Esophagus muscularis mucosa (tissue), 4 donors: ENCODE measurements around the gene UCP3. TPM values are rescaled to one million over a fixed set of nuclear protein-coding genes. Genes with fewer than 3 reads are reported as not detected.

Experiments
- DNase-seq: peaks from one replicate; pipeline ENCODE4 v3.0.0-alpha.2; 2017; ENCODE audit errors: extremely low spot score
- H3K27ac ChIP-seq, 4 donors: fragments of 200-600 bp; sonication (generic); replicated peaks in 1 of 4; 1 replicate in 3 of 4; 2 replicates in 1 of 4; pipeline ENCODE4 v1.5.1; 2016 to 2019; ENCODE audit warnings: mild to moderate bottlenecking in 1 of 4
- H3K27me3 ChIP-seq, 4 donors: fragments of 200-600 bp; sonication (generic); one replicate each; pipeline versions ENCODE4 v1.5.1 to v1.6.0; 2016 to 2019
- H3K36me3 ChIP-seq, 4 donors: fragments of 200-600 bp; sonication (generic); one replicate each; pipeline ENCODE4 v1.5.1; 2016 to 2019
- H3K4me1 ChIP-seq, 4 donors: fragments of 200-600 bp; sonication (generic); one replicate each; pipeline ENCODE4 v1.5.1; 2016 to 2019
- H3K4me3 ChIP-seq, 4 donors: fragments of 200-600 bp; sonication (generic); 1 replicate in 2 of 4; 2 replicates in 2 of 4; pipeline ENCODE4 v1.5.1; 2016 to 2019; ENCODE audit warnings: mild to moderate bottlenecking in 4 of 4, moderate library complexity in 1 of 4
- H3K9me3 ChIP-seq, 4 donors: fragments of 200-600 bp; sonication (generic); 1 replicate in 3 of 4; 2 replicates in 1 of 4; pipeline ENCODE4 v1.5.1; 2016 to 2019
- CTCF ChIP-seq, 3 experiments: fragments of 200-600 bp in 2 of 3; fragments of 450-650 bp in 1 of 3; sonication (generic) in 2 of 3; IDR thresholded peaks; one replicate each; pipeline ENCODE4 v1.5.1; 2017 to 2019; ENCODE audit warnings: antibody characterized with exemption in 3 of 3, mild to moderate bottlenecking in 2 of 3, moderate library complexity in 1 of 3
- EP300 ChIP-seq: sonication (generic); formaldehyde crosslinking; IDR thresholded peaks from one replicate; pipeline ENCODE4 v1.6.1; 2017; ENCODE audit warnings: antibody characterized with exemption
- POLR2A ChIP-seq: fragments of 450-650 bp; IDR thresholded peaks from one replicate; pipeline ENCODE4 v1.6.1; 2017; ENCODE audit warnings: antibody characterized with exemption, moderate library complexity, mild to moderate bottlenecking, low read depth
- POLR2AphosphoS5 ChIP-seq, 2 donors: sonication (generic); formaldehyde crosslinking; IDR thresholded peaks; one replicate each; pipeline ENCODE4 v1.6.1; 2017; ENCODE audit warnings: antibody characterized with exemption in 2 of 2
- WGBS: methylation state at CpG from one replicate; pipeline ENCODE4 v1.1.5; 2018; 5-methylcytosine and 5-hydroxymethylcytosine counted together
- intact Hi-C: fragments of 100-400 bp; cut with DNase I; formaldehyde crosslinking; loops from one replicate; pipeline ENCODE4 v1.15.1; 2023
- total RNA-seq, 4 donors: library from RNA; depleted of rRNA; stranded (reverse); fragments of >200 nt; gene quantifications; one replicate each; pipeline versions ENCODE4 v1.1.0 to v1.2.1, GENCODE V29; 2016

Gene UCP3
- total RNA-seq, 4 donors from 2014 or later = 0.78 to 5.6 (median 1.3) TPM

- intact Hi-C loops = no loop called here
- peaks cover 13 to 43% (median 22%) of the 10 kb centered on the region in 4 donors for H3K36me3 ChIP-seq
- H3K9me3 ChIP-seq = no peaks in the 10 kb centered on the region
- no peaks in the 10 kb centered on the region for H3K27me3 ChIP-seq
- no peak overlapping the region for H3K4me3 ChIP-seq
- peaks cover 5 to 16% (median 8%) of the 10 kb centered on the region in 4 donors for H3K4me1 ChIP-seq
- no peak overlapping the region for H3K27ac ChIP-seq
- WGBS = 79% methylated on average over 7 of the region's 7 CpGs
- DNase-seq = no peak
- no peak for TF ChIP-seq POLR2A
- no peak for TF ChIP-seq EP300
- no peak for TF ChIP-seq POLR2AphosphoS5 (IDR thresholded peaks at IDR 0.05)
- TF ChIP-seq CTCF (IDR thresholded peaks at IDR 0.05) = no peak
Observed at GRCh38 chr11:74006743-74007304, 2.1 kb downstream of the UCP3 start.

GRCh38 chr11:74005721-74006517 lies 3.0 kb downstream of the UCP3 start:
- intact Hi-C loops = no loop called here
- Histone ChIP-seq H3K27me3 (no peaks in the 10 kb centered on the region), H3K4me1 (peaks cover 0 to 11% (median 1%) of the 10 kb centered on the region in 4 donors), H3K27ac (no peak overlapping the region), H3K4me3 (no peak overlapping the region), H3K36me3 (peaks cover 13 to 48% (median 25%) of the 10 kb centered on the region in 4 donors), H3K9me3 (no peaks in the 10 kb centered on the region)
- 95% methylated on average over 18 of the region's 29 CpGs for WGBS
- TF ChIP-seq POLR2AphosphoS5 (IDR thresholded peaks at IDR 0.05) = no peak
- no peak for DNase-seq

GRCh38 chr11:74004759-74005615 lies 3.9 kb downstream of the UCP3 start:
- Histone ChIP-seq H3K4me3 (no peak overlapping the region), H3K9me3 (no peaks in the 10 kb centered on the region), H3K27ac (no peak overlapping the region), H3K27me3 (no peaks in the 10 kb centered on the region), H3K36me3 (peaks cover 13 to 46% (median 25%) of the 10 kb centered on the region in 4 donors), H3K4me1 (peaks cover 0 to 11% (median 0%) of the 10 kb centered on the region in 4 donors)
- 76% methylated on average over 11 of the region's 11 CpGs for WGBS
- TF ChIP-seq POLR2AphosphoS5 (IDR thresholded peaks at IDR 0.05) (no peak), EP300 (no peak), POLR2A (no peak), CTCF (IDR thresholded peaks at IDR 0.05) (no peak)
- DNase-seq = no peak
- intact Hi-C loops = no loop called here

- Histone ChIP-seq H3K9me3 (no peaks in the 10 kb centered on the region), H3K4me1 (peaks cover 0 to 8% (median 0%) of the 10 kb centered on the region in 4 donors), H3K36me3 (peaks cover 13 to 46% (median 25%) of the 10 kb centered on the region in 4 donors), H3K4me3 (no peak overlapping the region), H3K27me3 (no peaks in the 10 kb centered on the region), H3K27ac (no peak overlapping the region)
- 89% methylated on average over 5 of the region's 6 CpGs for WGBS
- intact Hi-C loops = no loop called here
- no peak for TF ChIP-seq POLR2AphosphoS5 (IDR thresholded peaks at IDR 0.05)
- no peak for TF ChIP-seq POLR2A
- TF ChIP-seq CTCF (IDR thresholded peaks at IDR 0.05) = no peak
- TF ChIP-seq EP300 = no peak
- no peak for DNase-seq
Observed at GRCh38 chr11:74004046-74004695, 4.7 kb downstream of the UCP3 start.
